ENCODE measurements around the gene PLPP6.

GRCh38 chr9:4630836-4631235 is 31.3 kb upstream of the PLPP6 start:
- TF ChIP-seq BHLHE40 (IDR thresholded peaks at IDR 0.05; ENCODE audit: borderline replicate concordance) = no peak
- no peak for TF ChIP-seq PKNOX1 (IDR thresholded peaks at IDR 0.05)
- no peak for TF ChIP-seq FOXM1 (IDR thresholded peaks at IDR 0.05; ENCODE audit: borderline replicate concordance)
- TF ChIP-seq NFRKB (IDR thresholded peaks at IDR 0.05) = no peak
- no peak for TF ChIP-seq FOXK2 (IDR thresholded peaks at IDR 0.05)
- no peak for TF ChIP-seq SUZ12 (IDR thresholded peaks at IDR 0.05)
- no peak for TF ChIP-seq ELF4 (IDR thresholded peaks at IDR 0.05)
- no peak for TF ChIP-seq SP1 (IDR thresholded peaks at IDR 0.05)
- TF ChIP-seq TARDBP (IDR thresholded peaks at IDR 0.05) = no peak
- TF ChIP-seq ZNF384 (IDR thresholded peaks at IDR 0.05) = no peak
- TF ChIP-seq FOXA1 (IDR thresholded peaks at IDR 0.05) = no peak
- no peak for TF ChIP-seq HDGF (IDR thresholded peaks at IDR 0.05; ENCODE audit: borderline replicate concordance)
- no peak for TF ChIP-seq CTBP1 (IDR thresholded peaks at IDR 0.05; ENCODE audit: borderline replicate concordance)
